Fibroblast of pulmonary artery (primary cell): ENCODE results near the gene GATAD2B.

Experiments
- DNase-seq: peaks from one replicate; pipeline ENCODE4 v3.0.0-alpha.2; 2010; ENCODE audit warnings: low read depth
- H3K4me3 ChIP-seq: replicated peaks from 2 replicates; pipeline ENCODE4 v1.5.1; 2011; ENCODE audit warnings: low read depth, mild to moderate bottlenecking, control low read depth, low read length, moderate library complexity
- TF ChIP-seq, protein P1 (sequence below): IDR thresholded peaks from 2 replicates; pipeline ENCODE4 v1.5.1; 2011; ENCODE audit warnings: mild to moderate bottlenecking, control low read depth, low read length, inconsistent platforms; ENCODE audit errors: missing control alignments

The GATAD2B gene

DNA sequence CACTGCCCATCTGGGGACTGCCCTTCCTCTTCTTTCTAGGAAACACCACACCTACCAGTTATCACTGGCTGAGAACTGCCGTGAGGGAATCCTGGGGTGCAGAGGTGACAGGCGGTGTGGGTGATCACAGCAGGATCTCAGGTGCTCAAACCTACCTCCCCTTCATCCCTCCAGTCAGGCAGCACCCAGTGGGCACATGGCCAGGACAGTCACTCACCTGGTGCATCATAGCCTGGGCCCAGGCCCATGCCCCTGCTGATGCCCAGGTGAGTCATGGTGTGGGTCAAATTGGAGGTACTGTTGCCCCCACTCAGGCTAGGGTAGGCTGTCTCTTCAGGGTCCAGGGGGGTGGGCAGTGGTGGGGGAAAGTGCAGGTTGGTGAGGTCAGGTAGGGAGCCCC, 29.0 kb upstream of the GATAD2B start:
- TF ChIP-seq, protein P1, sequence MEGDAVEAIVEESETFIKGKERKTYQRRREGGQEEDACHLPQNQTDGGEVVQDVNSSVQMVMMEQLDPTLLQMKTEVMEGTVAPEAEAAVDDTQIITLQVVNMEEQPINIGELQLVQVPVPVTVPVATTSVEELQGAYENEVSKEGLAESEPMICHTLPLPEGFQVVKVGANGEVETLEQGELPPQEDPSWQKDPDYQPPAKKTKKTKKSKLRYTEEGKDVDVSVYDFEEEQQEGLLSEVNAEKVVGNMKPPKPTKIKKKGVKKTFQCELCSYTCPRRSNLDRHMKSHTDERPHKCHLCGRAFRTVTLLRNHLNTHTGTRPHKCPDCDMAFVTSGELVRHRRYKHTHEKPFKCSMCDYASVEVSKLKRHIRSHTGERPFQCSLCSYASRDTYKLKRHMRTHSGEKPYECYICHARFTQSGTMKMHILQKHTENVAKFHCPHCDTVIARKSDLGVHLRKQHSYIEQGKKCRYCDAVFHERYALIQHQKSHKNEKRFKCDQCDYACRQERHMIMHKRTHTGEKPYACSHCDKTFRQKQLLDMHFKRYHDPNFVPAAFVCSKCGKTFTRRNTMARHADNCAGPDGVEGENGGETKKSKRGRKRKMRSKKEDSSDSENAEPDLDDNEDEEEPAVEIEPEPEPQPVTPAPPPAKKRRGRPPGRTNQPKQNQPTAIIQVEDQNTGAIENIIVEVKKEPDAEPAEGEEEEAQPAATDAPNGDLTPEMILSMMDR, result no peak
- no peak for DNase-seq
- no peak overlapping the region for H3K4me3 ChIP-seq

DNA sequence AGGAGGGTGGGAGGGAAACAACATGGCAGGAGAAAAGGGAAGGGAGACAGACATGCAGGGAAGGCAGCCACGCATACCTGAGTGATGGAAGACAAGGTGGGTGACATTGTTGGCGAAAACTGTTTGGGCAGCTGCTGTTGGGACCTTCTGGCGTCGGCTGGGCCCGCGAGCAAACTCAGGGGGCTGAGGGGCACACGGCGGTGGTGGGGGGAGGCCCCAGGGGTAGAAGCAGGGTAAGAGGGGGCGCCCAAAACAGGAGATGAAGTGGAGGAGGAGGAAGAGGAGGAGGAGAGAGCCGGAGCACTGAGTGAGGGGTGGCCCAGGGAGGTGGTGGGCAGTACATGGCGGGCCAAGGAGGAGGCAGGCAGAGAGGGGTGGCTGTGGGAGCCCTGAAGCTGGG, 28.4 kb upstream of the GATAD2B start:
- TF ChIP-seq, protein P1, result no peak
- H3K4me3 ChIP-seq, result no peak overlapping the region
- no peak for DNase-seq

DNA sequence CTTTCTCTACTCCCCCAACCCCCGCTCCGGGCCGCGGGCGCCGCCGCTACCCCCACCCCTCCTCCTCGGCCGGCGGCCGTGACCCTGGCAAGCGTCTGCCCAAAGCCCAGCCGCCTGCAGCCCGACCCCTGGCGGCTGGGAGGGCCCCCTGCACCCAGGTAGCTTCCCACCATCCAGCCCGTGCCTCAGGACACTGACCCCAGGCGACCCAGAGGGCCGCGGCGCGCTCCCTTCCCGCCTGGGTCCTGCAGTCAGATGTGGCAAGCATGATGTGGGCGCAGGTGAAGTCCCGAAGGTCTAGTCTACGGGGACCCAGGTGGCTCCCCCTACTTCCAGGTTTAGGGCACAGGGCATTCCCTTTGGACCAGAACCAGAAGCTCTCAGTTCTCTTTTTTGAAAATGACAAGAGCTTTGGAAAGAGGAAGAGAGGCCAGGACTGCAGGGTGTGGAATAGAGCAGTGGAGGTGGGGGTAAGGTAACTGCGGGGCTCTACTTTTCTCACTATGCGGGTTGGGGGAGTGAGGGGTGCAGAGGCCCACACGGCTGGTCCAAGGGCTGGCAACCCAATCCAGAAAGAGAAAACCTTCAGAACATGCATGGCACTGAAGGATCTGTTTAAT, 24.0 kb upstream of the GATAD2B start, which contains the start of gene DENND4B:
DENND4B (minus strand) TSS at position 97 of the 620 bp plus-strand sequence. CDS start 2,344 bp downstream, outside the sequence.
- peak; percentile 75 for DNase-seq

DNA sequence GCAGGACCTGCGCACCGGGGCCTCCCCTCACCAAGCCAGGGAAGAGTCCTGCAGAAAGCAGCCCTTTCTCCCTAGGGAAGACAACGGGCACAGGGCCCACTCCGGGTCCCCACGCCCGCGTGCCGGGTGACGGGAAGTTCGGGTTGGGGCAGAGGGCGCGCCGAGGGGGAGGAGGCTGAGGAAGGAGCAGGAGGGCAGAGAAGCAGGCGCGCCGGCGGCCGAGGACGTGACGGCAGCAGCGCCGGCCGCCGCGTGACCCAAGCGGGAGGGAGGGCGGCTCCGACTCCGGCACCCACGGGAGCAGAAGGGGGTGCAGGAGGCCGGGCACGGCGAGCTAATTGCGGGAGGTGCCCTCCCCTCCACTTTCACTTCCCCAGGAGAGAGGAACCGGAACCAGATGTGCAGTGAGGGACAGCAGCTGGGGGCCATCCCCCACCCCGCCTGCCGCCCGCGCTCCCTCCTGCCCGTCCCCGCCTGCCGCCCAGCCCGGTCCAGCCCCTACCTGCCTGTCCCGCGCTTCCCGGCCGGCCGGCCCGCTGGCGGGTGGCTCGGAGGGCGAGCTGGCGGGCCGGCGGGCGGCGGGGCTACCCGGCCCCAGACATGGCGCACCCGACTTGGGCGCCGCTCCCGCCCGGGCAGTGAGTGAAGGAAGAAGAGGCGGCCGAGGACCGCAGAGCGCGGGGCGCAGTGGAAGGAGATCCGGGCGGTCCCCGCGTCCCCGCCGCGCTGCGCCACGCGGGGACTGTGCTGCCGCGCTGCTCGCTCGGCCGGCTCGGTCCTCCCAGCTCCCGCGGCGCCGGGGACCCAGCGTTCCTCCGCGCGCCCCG, 23.2 kb upstream of the GATAD2B start:
- DNase-seq, result peak; percentile 78

More for the DNA sequence above, 24.0 kb upstream of the GATAD2B start, which contains the start of gene DENND4B:
- TF ChIP-seq, protein P1, result peak; percentile 68
- H3K4me3 ChIP-seq, result peak within 1 kb of the TSS; percentile 75

DNA sequence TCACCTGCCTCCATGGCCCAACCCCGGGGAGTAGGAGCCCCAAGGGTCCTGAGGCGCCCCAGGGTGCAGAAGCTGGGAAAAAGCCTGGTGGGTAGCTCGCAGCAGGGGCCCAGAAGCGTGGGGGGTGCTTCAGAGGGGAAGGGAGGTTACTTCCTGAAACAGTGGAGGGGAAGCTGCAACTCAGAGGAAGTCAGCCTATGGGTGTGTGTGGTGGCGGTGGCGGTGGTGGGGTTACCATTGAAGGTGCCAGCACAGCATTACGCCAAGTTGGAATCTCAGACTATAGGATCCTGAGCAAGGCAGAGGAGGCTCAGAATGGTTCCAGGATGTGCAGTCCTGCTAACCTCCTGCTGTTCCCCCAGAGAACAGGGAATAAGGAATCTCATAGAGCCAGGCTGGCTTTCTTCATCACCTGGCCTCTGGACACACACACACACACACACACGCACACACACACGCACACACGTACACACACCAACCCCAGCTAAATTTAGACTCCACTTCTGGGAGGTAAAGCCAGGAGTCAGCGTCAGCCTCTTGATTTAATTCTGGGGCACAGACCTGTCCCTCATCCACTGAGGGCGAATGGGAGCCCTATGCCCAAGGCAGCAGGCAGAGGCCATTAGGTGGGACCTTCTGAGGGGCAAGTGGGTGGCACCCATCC, 22.5 kb upstream of the GATAD2B start:
- DNase-seq, result peak; percentile 63
- peak overlapping the region; percentile 75 for H3K4me3 ChIP-seq
- TF ChIP-seq, protein P1, result no peak

More for the DNA sequence above, 23.2 kb upstream of the GATAD2B start:
- TF ChIP-seq, protein P1, result no peak
- H3K4me3 ChIP-seq, result peak overlapping the region; percentile 75

DNA sequence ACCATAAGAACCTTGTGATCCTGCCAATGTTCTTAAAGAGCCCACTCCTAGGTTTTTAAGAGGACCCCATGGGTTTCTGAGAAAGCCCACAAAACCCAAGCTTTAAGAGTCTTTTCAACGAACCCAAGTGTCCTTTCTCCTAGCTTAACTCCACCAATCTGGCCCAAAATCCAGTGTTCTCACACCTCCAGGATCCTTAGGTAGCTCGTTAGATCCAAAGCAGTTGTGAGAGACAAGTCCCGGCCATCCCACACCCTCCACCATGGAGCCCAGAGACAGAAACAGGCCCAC, 22.0 kb upstream of the GATAD2B start:
- TF ChIP-seq, protein P1, result no peak
- peak overlapping the region; percentile 75 for H3K4me3 ChIP-seq

More for the DNA sequence above, 22.0 kb upstream of the GATAD2B start:
- DNase-seq, result no peak
